ENCODE results near the gene MALRD1.

The MALRD1 gene

GRCh38 chr10:19119191-19119590 lies 70.6 kb downstream of the MALRD1 start:
- no peak overlapping the region for H3K27ac ChIP-seq (ENCODE audit: low read depth, low read length)

GRCh38 chr10:19120381-19120908 lies 71.8 kb downstream of the MALRD1 start:
- H3K9ac ChIP-seq (ENCODE audit: low read length) = no peak overlapping the region
- no peak overlapping the region for H3K4me3 ChIP-seq (ENCODE audit: low read length)
- no peaks in the 10 kb centered on the region for H3K36me3 ChIP-seq (ENCODE audit: control insufficient read depth, insufficient read depth, low read length)
- H3K4me1 ChIP-seq (ENCODE audit: control insufficient read depth, insufficient read depth, low read length) = no peaks in the 10 kb centered on the region
- H3K27me3 ChIP-seq (ENCODE audit: control insufficient read depth, insufficient read depth, low read length) = no peaks in the 10 kb centered on the region
- no peak overlapping the region for H3K27ac ChIP-seq (ENCODE audit: low read depth, low read length)

More at GRCh38 chr10:19119191-19119590, 70.6 kb downstream of the MALRD1 start:
- H3K4me1 ChIP-seq (ENCODE audit: control insufficient read depth, insufficient read depth, low read length) = no peaks in the 10 kb centered on the region
- no peaks in the 10 kb centered on the region for H3K36me3 ChIP-seq (ENCODE audit: control insufficient read depth, insufficient read depth, low read length)
- H3K27me3 ChIP-seq (ENCODE audit: control insufficient read depth, insufficient read depth, low read length) = no peaks in the 10 kb centered on the region
- no peak overlapping the region for H3K4me3 ChIP-seq (ENCODE audit: low read length)
- no peak overlapping the region for H3K9ac ChIP-seq (ENCODE audit: low read length)

GRCh38 chr10:19133992-19134391 lies 85.4 kb downstream of the MALRD1 start:
- H3K27me3 ChIP-seq (ENCODE audit: control insufficient read depth, insufficient read depth, low read length) = no peaks in the 10 kb centered on the region
- no peak overlapping the region for H3K27ac ChIP-seq (ENCODE audit: low read depth, low read length)
- H3K4me3 ChIP-seq (ENCODE audit: low read length) = no peak overlapping the region
- H3K36me3 ChIP-seq (ENCODE audit: control insufficient read depth, insufficient read depth, low read length) = no peaks in the 10 kb centered on the region
- H3K4me1 ChIP-seq (ENCODE audit: control insufficient read depth, insufficient read depth, low read length) = no peaks in the 10 kb centered on the region
- no peak overlapping the region for H3K9ac ChIP-seq (ENCODE audit: low read length)

GRCh38 chr10:19142967-19143366 lies 94.4 kb downstream of the MALRD1 start:
- no peak overlapping the region for H3K27ac ChIP-seq (ENCODE audit: low read depth, low read length)

GRCh38 chr10:19144206-19144605 lies 95.6 kb downstream of the MALRD1 start:
- Histone ChIP-seq H3K27ac (ENCODE audit: low read depth, low read length) (no peak overlapping the region), H3K27me3 (ENCODE audit: control insufficient read depth, insufficient read depth, low read length) (no peaks in the 10 kb centered on the region), H3K4me1 (ENCODE audit: control insufficient read depth, insufficient read depth, low read length) (no peaks in the 10 kb centered on the region), H3K9ac (ENCODE audit: low read length) (no peak overlapping the region), H3K4me3 (ENCODE audit: low read length) (no peak overlapping the region), H3K36me3 (ENCODE audit: control insufficient read depth, insufficient read depth, low read length) (no peaks in the 10 kb centered on the region)

More at GRCh38 chr10:19142967-19143366, 94.4 kb downstream of the MALRD1 start:
- H3K9ac ChIP-seq (ENCODE audit: low read length) = no peak overlapping the region
- no peak overlapping the region for H3K4me3 ChIP-seq (ENCODE audit: low read length)
- no peaks in the 10 kb centered on the region for H3K36me3 ChIP-seq (ENCODE audit: control insufficient read depth, insufficient read depth, low read length)
- H3K27me3 ChIP-seq (ENCODE audit: control insufficient read depth, insufficient read depth, low read length) = no peaks in the 10 kb centered on the region
- no peaks in the 10 kb centered on the region for H3K4me1 ChIP-seq (ENCODE audit: control insufficient read depth, insufficient read depth, low read length)

GRCh38 chr10:19154375-19154774 lies 105.8 kb downstream of the MALRD1 start:
- no peaks in the 10 kb centered on the region for H3K27me3 ChIP-seq (ENCODE audit: control insufficient read depth, insufficient read depth, low read length)
- H3K27ac ChIP-seq (ENCODE audit: low read depth, low read length) = no peak overlapping the region
- no peak overlapping the region for H3K4me3 ChIP-seq (ENCODE audit: low read length)
- H3K9ac ChIP-seq (ENCODE audit: low read length) = no peak overlapping the region
- no peaks in the 10 kb centered on the region for H3K4me1 ChIP-seq (ENCODE audit: control insufficient read depth, insufficient read depth, low read length)
- H3K36me3 ChIP-seq (ENCODE audit: control insufficient read depth, insufficient read depth, low read length) = no peaks in the 10 kb centered on the region

- Histone ChIP-seq H3K4me3 (ENCODE audit: low read length) (no peak overlapping the region), H3K27me3 (ENCODE audit: control insufficient read depth, insufficient read depth, low read length) (no peaks in the 10 kb centered on the region), H3K36me3 (ENCODE audit: control insufficient read depth, insufficient read depth, low read length) (no peaks in the 10 kb centered on the region), H3K4me1 (ENCODE audit: control insufficient read depth, insufficient read depth, low read length) (no peaks in the 10 kb centered on the region), H3K9ac (ENCODE audit: low read length) (no peak overlapping the region), H3K27ac (ENCODE audit: low read depth, low read length) (no peak overlapping the region)
Measured at GRCh38 chr10:19158358-19158757, 109.8 kb downstream of the MALRD1 start.

- no peak overlapping the region for H3K27ac ChIP-seq (ENCODE audit: low read depth, low read length)
- H3K36me3 ChIP-seq (ENCODE audit: control insufficient read depth, insufficient read depth, low read length) = no peaks in the 10 kb centered on the region
- no peak overlapping the region for H3K9ac ChIP-seq (ENCODE audit: low read length)
- no peaks in the 10 kb centered on the region for H3K4me1 ChIP-seq (ENCODE audit: control insufficient read depth, insufficient read depth, low read length)
- no peak overlapping the region for H3K4me3 ChIP-seq (ENCODE audit: low read length)
- H3K27me3 ChIP-seq (ENCODE audit: control insufficient read depth, insufficient read depth, low read length) = no peaks in the 10 kb centered on the region
Measured at GRCh38 chr10:19158870-19159269, 110.3 kb downstream of the MALRD1 start.

GRCh38 chr10:19164461-19164860 lies 115.9 kb downstream of the MALRD1 start:
- Histone ChIP-seq H3K4me1 (ENCODE audit: control insufficient read depth, insufficient read depth, low read length) (no peaks in the 10 kb centered on the region), H3K36me3 (ENCODE audit: control insufficient read depth, insufficient read depth, low read length) (no peaks in the 10 kb centered on the region), H3K27ac (ENCODE audit: low read depth, low read length) (no peak overlapping the region), H3K9ac (ENCODE audit: low read length) (no peak overlapping the region), H3K27me3 (ENCODE audit: control insufficient read depth, insufficient read depth, low read length) (no peaks in the 10 kb centered on the region), H3K4me3 (ENCODE audit: low read length) (no peak overlapping the region)

- Histone ChIP-seq H3K36me3 (ENCODE audit: control insufficient read depth, insufficient read depth, low read length) (no peaks in the 10 kb centered on the region), H3K9ac (ENCODE audit: low read length) (no peak overlapping the region), H3K27me3 (ENCODE audit: control insufficient read depth, insufficient read depth, low read length) (no peaks in the 10 kb centered on the region), H3K4me3 (ENCODE audit: low read length) (no peak overlapping the region), H3K27ac (ENCODE audit: low read depth, low read length) (no peak overlapping the region), H3K4me1 (ENCODE audit: control insufficient read depth, insufficient read depth, low read length) (no peaks in the 10 kb centered on the region)
Measured at GRCh38 chr10:19168584-19168983, 120.0 kb downstream of the MALRD1 start.

- no peak overlapping the region for H3K9ac ChIP-seq (ENCODE audit: low read length)
- no peak overlapping the region for H3K27ac ChIP-seq (ENCODE audit: low read depth, low read length)
- H3K36me3 ChIP-seq (ENCODE audit: control insufficient read depth, insufficient read depth, low read length) = no peaks in the 10 kb centered on the region
- H3K4me3 ChIP-seq (ENCODE audit: low read length) = no peak overlapping the region
- no peaks in the 10 kb centered on the region for H3K27me3 ChIP-seq (ENCODE audit: control insufficient read depth, insufficient read depth, low read length)
- no peaks in the 10 kb centered on the region for H3K4me1 ChIP-seq (ENCODE audit: control insufficient read depth, insufficient read depth, low read length)
Measured at GRCh38 chr10:19169041-19169440, 120.4 kb downstream of the MALRD1 start.

GRCh38 chr10:19169684-19170083 lies 121.1 kb downstream of the MALRD1 start:
- no peak overlapping the region for H3K4me3 ChIP-seq (ENCODE audit: low read length)
- H3K27ac ChIP-seq (ENCODE audit: low read depth, low read length) = no peak overlapping the region
- H3K36me3 ChIP-seq (ENCODE audit: control insufficient read depth, insufficient read depth, low read length) = no peaks in the 10 kb centered on the region
- no peaks in the 10 kb centered on the region for H3K4me1 ChIP-seq (ENCODE audit: control insufficient read depth, insufficient read depth, low read length)
- H3K27me3 ChIP-seq (ENCODE audit: control insufficient read depth, insufficient read depth, low read length) = no peaks in the 10 kb centered on the region
- H3K9ac ChIP-seq (ENCODE audit: low read length) = no peak overlapping the region

- Histone ChIP-seq H3K9ac (ENCODE audit: low read length) (no peak overlapping the region), H3K4me3 (ENCODE audit: low read length) (no peak overlapping the region), H3K27ac (ENCODE audit: low read depth, low read length) (no peak overlapping the region), H3K36me3 (ENCODE audit: control insufficient read depth, insufficient read depth, low read length) (no peaks in the 10 kb centered on the region), H3K4me1 (ENCODE audit: control insufficient read depth, insufficient read depth, low read length) (no peaks in the 10 kb centered on the region), H3K27me3 (ENCODE audit: control insufficient read depth, insufficient read depth, low read length) (no peaks in the 10 kb centered on the region)
Measured at GRCh38 chr10:19178675-19179074, 130.1 kb downstream of the MALRD1 start.

Data from rectal smooth muscle tissue (tissue), 1 donor.